Dedifferentiated amniotic fluid mesenchymal stem cell (primary cell): ENCODE data around the gene CHST8.
"Not testable (repeated sequence)": the region's sequence is repeated elsewhere in the genome, so short reads cannot be mapped to it uniquely, and the experiment has no call there.

Source experiments
- DNase-seq: peaks from one replicate; pipeline ENCODE4 v3.0.0-alpha.2; 2016; ENCODE audit errors: extremely low spot score

Gene CHST8

GRCh38 chr19:33621811-33622504, at the start of gene CHST8:
Gene CHST8, plus strand, starts transcription at chr19:33621953. Its CDS starts 67,309 bp downstream, at chr19:33689262.
- no peak for DNase-seq

DNA sequence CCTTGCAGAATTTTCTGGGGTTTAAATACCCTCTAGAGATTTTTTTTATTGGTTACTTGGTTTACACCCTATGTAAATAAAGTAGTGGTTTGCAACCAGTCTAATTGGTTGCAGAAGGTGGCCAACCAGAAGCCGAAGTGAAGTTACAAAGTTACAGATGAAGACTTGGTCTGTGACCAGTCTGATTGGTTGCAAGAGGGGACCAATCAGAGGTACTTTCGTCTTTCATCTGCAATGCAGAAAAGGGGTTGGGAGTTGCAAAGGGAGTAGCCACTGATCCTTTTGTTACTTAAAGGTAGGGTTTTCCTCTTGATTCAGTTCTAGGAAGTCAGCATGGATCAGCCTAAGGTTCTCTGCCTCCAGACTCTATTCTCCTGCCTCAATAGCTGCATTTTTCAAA, 48.8 kb upstream of the CHST8 start:
- DNase-seq, result no peak

GRCh38 chr19:33574824-33575223, 46.9 kb upstream of the CHST8 start:
- no peak for DNase-seq

GRCh38 chr19:33578697-33579096, 43.1 kb upstream of the CHST8 start:
- DNase-seq, result no peak

DNA sequence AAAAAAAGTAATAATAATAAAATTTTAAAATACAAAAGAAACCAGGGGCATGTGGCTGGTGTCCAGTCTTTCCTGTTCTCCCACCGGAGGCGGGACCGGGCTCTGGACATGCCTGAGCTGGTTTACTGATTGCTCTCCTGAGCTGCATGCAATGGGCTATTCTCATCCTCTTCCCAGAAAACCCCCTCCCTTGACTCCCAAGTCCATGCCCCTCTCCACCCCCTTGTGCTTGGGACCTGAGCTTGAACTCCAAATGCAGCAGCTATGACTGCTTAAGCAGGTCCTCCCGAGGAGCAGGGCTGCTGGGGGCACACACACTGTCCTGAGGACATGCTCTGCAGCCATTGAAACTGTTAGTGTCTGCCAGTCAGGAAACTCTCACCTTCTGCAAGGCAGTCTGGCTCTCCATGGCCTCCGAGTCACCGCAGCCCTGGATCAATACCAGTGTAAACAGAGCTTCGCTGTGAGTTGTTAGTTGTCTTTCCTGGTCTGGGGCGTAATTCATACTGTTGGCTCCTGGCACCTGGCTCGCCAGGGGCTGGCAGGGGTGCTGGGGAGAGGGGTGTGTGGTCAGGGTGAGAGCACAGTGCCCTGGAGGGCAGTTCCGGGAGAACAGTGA, 41.6 kb upstream of the CHST8 start:
- no peak for DNase-seq

DNA sequence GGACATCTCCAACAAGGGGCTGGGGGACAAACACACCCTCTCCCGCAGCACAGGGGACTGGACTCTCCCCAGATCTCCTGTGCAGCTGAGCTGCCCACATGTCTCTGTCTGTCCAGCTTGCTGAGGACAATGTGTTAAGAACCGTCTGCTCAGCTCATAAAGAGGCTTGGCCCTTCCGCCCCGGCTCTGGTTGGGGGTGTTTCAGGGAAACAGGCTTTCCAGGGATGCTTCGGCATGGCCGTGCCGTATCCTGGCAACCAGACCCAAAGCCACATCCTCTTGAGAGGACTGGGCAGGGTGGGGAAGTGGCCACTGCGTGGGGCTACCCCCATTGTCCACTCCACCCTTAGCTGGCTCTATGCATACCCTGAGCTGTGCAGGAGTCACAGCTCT, 41.1 kb upstream of the CHST8 start:
- DNase-seq, result no peak

- no peak for DNase-seq
Observed at GRCh38 chr19:33582914-33583313, 38.8 kb upstream of the CHST8 start.

- DNase-seq, result no peak
Observed at GRCh38 chr19:33587150-33587549, 34.6 kb upstream of the CHST8 start.

DNA sequence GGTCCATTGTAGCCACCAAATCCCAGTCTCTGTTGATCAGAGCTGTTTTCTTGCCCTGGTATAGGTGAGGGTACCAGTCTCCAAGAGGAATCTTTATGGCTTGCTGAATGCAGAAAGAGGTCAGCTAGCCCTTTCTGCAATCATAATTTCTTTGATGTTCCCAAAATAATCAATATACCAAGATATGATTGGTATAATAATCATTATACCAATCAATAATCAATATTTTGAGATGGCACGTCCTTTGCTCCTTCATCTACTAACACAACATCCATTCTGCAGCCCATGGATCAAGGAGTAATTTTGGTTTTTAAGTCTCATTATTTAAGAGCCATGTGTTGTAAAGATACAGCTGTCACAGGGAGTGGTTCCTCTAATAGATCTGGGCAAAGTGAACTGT, 31.5 kb upstream of the CHST8 start:
- DNase-seq, result no peak

- no peak for DNase-seq
Observed at GRCh38 chr19:33595783-33596182, 26.0 kb upstream of the CHST8 start.

- DNase-seq, result no peak
Observed at GRCh38 chr19:33601583-33601982, 20.2 kb upstream of the CHST8 start.

DNA sequence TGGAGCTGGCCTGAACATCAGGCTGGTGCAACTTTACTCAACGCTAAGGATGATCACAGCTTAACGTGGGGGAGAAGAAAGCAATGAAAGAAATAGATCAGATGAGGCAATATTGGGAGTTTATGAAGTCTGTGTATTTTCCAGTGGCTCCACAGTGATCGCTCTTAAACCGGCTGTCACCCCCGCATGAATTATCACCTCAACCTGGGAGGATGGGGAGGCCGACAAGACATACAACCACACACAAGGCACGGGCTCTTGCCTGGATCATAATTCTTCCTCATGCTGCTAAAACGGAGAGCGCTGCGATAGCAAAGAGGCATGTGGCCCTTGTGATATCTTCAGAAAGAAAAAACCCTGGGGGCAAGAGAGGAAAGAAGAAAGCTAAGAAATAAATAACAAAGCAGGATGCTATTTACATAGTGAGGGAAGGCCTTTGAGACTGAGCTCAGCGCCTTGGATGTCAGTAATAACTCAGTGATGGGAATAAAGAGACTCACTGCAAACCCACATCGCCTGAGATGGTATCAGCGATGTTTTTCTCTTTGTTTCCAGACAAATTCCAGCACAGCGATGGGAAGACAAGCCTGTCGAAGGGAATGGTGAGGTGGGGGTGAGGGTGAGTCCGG, 19.1 kb upstream of the CHST8 start:
- DNase-seq, result no peak

- DNase-seq, result no peak
Observed at GRCh38 chr19:33603377-33603776, 18.4 kb upstream of the CHST8 start.

- DNase-seq, result no peak
Observed at GRCh38 chr19:33604651-33605050, 17.1 kb upstream of the CHST8 start.

DNA sequence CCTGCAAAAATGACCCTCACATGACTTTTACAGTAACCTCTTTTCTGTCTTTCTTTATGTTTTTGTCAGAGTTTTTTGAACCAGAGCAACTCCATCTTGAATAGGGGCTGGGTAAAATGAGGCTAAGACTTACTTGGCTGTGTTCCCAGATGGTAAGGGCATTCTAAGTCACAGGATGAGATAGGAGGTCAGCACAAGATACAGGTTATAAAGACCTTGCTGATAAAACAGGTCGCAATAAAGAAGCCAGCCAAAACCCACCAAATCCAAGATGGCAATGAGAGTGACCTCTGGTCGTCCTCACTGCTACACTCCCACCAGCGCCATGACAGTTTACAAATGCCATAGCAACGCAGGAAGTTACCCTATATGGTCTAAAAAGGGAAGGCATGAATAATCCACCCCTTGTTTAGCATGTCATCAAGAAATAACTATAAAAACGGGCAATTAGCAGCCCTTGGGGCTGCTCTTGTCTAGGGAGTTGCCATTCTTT, 15.9 kb upstream of the CHST8 start:
- not testable (repeated sequence) for DNase-seq

DNA sequence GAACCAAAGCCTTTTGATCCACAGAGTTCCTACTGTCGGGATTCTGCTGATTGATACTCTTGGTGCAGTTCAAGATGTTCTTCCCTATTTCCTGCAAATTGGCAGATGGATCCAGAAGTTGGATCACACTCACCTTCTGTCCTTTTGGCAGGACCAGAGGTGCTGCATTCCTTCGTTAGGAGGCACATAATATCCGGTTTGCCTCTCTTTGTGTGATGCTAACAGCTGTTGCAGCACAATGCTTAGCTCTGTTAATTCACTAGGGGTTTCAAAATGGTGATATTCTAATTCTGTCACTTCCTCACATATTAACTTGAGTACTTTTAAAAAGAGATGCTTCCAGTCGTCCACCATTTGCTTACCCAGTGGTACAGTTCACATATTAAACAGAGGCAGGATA, 15.2 kb upstream of the CHST8 start:
- DNase-seq, result no peak

GRCh38 chr19:33609353-33609752, 12.4 kb upstream of the CHST8 start:
- no peak for DNase-seq

DNA sequence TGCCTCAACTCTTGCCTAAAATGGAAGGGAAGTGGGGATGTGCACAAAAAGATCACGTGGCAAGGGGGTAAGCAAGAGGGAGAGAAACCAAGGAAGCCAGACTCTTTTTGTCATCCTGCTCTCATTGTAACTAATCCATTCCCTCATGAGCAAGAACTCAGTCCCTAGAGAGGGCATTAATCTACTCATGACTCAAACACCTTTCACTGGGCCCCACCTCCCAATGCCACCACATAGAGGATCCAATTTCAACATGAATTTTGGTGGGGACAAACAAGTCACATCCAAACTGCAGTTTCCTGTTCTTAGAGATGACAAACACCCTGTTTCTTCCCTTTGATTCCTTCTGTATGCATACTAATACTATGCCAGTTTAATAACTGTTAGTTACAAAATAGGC, 11.2 kb upstream of the CHST8 start:
- no peak for DNase-seq

GRCh38 chr19:33612928-33613619, 8.7 kb upstream of the CHST8 start:
- no peak for DNase-seq

DNA sequence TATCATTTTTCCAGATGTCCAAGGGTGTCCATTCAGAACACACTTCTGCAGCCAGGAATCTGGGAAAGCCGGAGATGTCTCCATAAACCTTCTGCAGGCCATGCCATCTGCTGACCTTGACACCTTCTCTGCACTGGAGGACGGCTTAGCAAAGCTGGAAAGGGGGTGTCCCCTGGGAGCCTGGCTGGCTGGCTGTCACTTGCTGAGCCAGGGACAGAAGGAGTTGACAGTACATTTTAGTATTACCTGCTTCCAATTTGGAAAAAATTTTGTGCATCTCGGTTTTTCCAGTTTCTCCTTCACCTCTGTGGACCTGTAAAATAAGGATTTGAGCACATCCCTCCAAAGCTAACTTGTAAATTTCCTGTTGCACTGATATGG, 8.1 kb upstream of the CHST8 start:
- no peak for DNase-seq

- DNase-seq, result no peak
Observed at GRCh38 chr19:33616346-33616745, 5.4 kb upstream of the CHST8 start.

DNA sequence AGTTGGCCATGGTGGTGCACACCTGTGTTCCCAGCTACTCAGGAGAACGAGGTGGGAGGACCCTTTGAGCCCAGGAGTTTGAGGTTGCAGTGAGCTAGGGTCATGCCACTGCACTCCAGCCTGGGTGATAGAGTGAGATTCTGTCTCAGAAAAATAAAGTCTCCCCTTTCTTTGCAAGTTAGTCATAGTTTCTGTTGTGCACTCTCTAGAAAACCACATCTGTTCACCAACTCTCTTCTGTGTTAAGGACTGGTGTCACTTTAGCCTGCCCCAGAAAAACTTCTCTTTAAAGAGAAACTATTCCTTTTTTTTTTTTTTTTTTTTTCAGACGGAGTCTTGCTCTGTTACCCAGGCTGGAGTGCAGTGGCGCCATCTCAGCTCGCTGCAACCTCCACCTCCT, 4.9 kb upstream of the CHST8 start:
- DNase-seq, result no peak

- not testable (repeated sequence) for DNase-seq
Observed at GRCh38 chr19:33618363-33618762, 3.4 kb upstream of the CHST8 start.
